Trophoblast cell (in vitro differentiated cells and primary cell): ENCODE measurements around the gene MYO1D.

Experiments
- DNase-seq, 2 donors: peaks; one replicate each; pipeline ENCODE4 v3.0.0-alpha.2; 2016
- H2AFZ ChIP-seq: 2 replicates; pipeline ENCODE4 v1.6.1; 2013; ENCODE audit warnings: low read length, moderate library complexity, mild to moderate bottlenecking; ENCODE audit not compliant: insufficient read depth, poor library complexity
- H2AK5ac ChIP-seq: 2 replicates; pipeline ENCODE4 v1.6.1; 2013; ENCODE audit warnings: mild to moderate bottlenecking, low read length
- H2BK120ac ChIP-seq: 2 replicates; pipeline ENCODE4 v1.6.1; 2013; ENCODE audit warnings: low read length, mild to moderate bottlenecking, moderate library complexity; ENCODE audit not compliant: insufficient read depth, poor library complexity
- H2BK12ac ChIP-seq: 2 replicates; pipeline ENCODE4 v1.6.1; 2013; ENCODE audit warnings: mild to moderate bottlenecking, low read length, moderate library complexity
- H2BK5ac ChIP-seq: 2 replicates; pipeline ENCODE4 v1.6.1; 2013; ENCODE audit warnings: low read length, low read depth, moderate library complexity, mild to moderate bottlenecking; ENCODE audit not compliant: poor library complexity
- H3K14ac ChIP-seq: 2 replicates; pipeline ENCODE4 v1.6.1; 2013; ENCODE audit warnings: mild to moderate bottlenecking, low read length
- H3K18ac ChIP-seq: 2 replicates; pipeline ENCODE4 v1.6.1; 2013; ENCODE audit warnings: mild to moderate bottlenecking, low read length
- H3K23ac ChIP-seq: 2 replicates; pipeline ENCODE4 v1.6.1; 2013; ENCODE audit warnings: low read length
- H3K27ac ChIP-seq: 2 replicates; pipeline ENCODE4 v1.5.1; 2013; ENCODE audit warnings: low read depth, mild to moderate bottlenecking, inconsistent platforms, low read length, moderate library complexity
- H3K27me3 ChIP-seq: 2 replicates; pipeline ENCODE4 v1.6.1; 2013; ENCODE audit warnings: inconsistent platforms, mild to moderate bottlenecking, low read length, moderate library complexity; ENCODE audit not compliant: insufficient read depth
- H3K36me3 ChIP-seq, 2 experiments: 1 replicate in 1 of 2; 2 replicates in 1 of 2; pipeline ENCODE4 v1.6.1; 2013; ENCODE audit warnings: low read length in 2 of 2, mild to moderate bottlenecking in 2 of 2, moderate library complexity in 1 of 2; ENCODE audit not compliant: insufficient read depth in 2 of 2, control insufficient read depth in 1 of 2
- H3K4ac ChIP-seq: 2 replicates; pipeline ENCODE4 v1.6.1; 2013; ENCODE audit warnings: low read depth, mild to moderate bottlenecking, low read length, moderate library complexity
- H3K4me1 ChIP-seq, 2 experiments: 1 replicate in 1 of 2; 2 replicates in 1 of 2; pipeline ENCODE4 v1.6.1; 2013; ENCODE audit warnings: low read length in 2 of 2, mild to moderate bottlenecking in 2 of 2, moderate library complexity in 1 of 2; ENCODE audit not compliant: insufficient read depth in 2 of 2, control insufficient read depth in 1 of 2
- H3K4me2 ChIP-seq: 2 replicates; pipeline ENCODE4 v1.6.1; 2013; ENCODE audit warnings: inconsistent platforms, mild to moderate bottlenecking, low read length, moderate library complexity
- H3K4me3 ChIP-seq: 2 replicates; pipeline ENCODE4 v1.5.1; 2013; ENCODE audit warnings: mild to moderate bottlenecking, low read depth, low read length, inconsistent platforms
- H3K79me1 ChIP-seq: one replicate; pipeline ENCODE4 v1.6.1; 2013; ENCODE audit warnings: low read length
- H3K79me2 ChIP-seq: 2 replicates; pipeline ENCODE4 v1.6.1; 2013; ENCODE audit warnings: low read length, mild to moderate bottlenecking; ENCODE audit not compliant: control insufficient read depth, insufficient read depth, poor library complexity
- H3K9ac ChIP-seq: 2 replicates; pipeline ENCODE4 v1.6.1; 2013; ENCODE audit warnings: mild to moderate bottlenecking, low read length
- H3K9me3 ChIP-seq: 2 replicates; pipeline ENCODE4 v1.6.1; 2013; ENCODE audit warnings: low read depth, mild to moderate bottlenecking, control low read depth, inconsistent platforms, low read length; ENCODE audit not compliant: insufficient read depth
- H4K12ac ChIP-seq: 2 replicates; pipeline ENCODE4 v1.6.1; 2013; ENCODE audit warnings: low read depth, mild to moderate bottlenecking, low read length, moderate library complexity
- H4K8ac ChIP-seq: 2 replicates; pipeline ENCODE4 v1.6.1; 2013; ENCODE audit warnings: low read depth, mild to moderate bottlenecking, low read length, moderate library complexity
- H4K91ac ChIP-seq: one replicate; pipeline ENCODE4 v1.6.1; 2013; ENCODE audit warnings: low read depth, mild to moderate bottlenecking, low read length, moderate library complexity
- WGBS: extraction: QIAGEN DNeasy Blood & Tissue Kit; methylation state at CpG from one replicate; pipeline ENCODE4 v1.1.7; 2013; ENCODE audit warnings: missing lambda C conversion rate; ENCODE audit not compliant: insufficient read length, insufficient coverage; ENCODE audit errors: extremely low coverage; 5-methylcytosine and 5-hydroxymethylcytosine counted together

Gene MYO1D

GRCh38 chr17:32608267-32608666, 268.7 kb downstream of the MYO1D start:
- Histone ChIP-seq H2AFZ (no peak overlapping the region), H3K27me3 (no peaks in the 10 kb centered on the region), H2AK5ac (no peak overlapping the region), H3K9me3 (no peaks in the 10 kb centered on the region), H2BK120ac (no peak overlapping the region), H2BK12ac (no peak overlapping the region), H3K36me3 (no peaks in the 10 kb centered on the region), H3K14ac (no peak overlapping the region), H4K12ac (no peak overlapping the region), H4K91ac (no peak overlapping the region), H3K23ac (no peak overlapping the region), H3K4ac (no peak overlapping the region), H3K18ac (no peak overlapping the region), H3K79me1 (no peaks in the 10 kb centered on the region), H3K27ac (no peak overlapping the region), H3K4me1 (no peaks in the 10 kb centered on the region), H2BK5ac (no peak overlapping the region), H3K4me3 (no peak overlapping the region), H3K9ac (no peak overlapping the region), H3K79me2 (no peaks in the 10 kb centered on the region), H4K8ac (no peak overlapping the region), H3K4me2 (no peak overlapping the region)
- no peak for DNase-seq

DNA sequence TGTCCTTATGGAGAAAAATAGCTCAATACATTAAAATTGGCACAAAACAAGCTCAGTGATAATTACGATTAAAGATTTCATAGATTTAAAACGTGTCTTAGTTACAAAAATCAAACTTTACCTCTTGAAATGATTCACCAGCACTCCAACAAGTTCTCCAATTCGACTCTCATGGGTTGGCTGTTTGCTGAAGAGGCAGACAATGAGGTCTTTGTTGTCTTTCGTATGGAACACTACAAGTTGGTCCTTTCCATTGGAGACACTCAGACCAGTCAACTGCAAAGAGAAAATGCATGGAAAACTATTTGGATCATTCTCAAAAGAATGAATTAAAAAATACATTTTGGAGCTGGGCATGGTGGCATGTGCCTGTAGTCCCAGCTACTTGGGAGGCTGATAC, 272.0 kb downstream of the MYO1D start:
- DNase-seq = no peak
- Histone ChIP-seq H3K4me3 (no peak overlapping the region), H3K4ac (no peak overlapping the region), H2BK5ac (no peak overlapping the region), H4K8ac (no peak overlapping the region), H3K4me1 (no peaks in the 10 kb centered on the region), H3K79me1 (no peaks in the 10 kb centered on the region), H3K27ac (no peak overlapping the region), H3K79me2 (no peaks in the 10 kb centered on the region), H2AK5ac (no peak overlapping the region), H2AFZ (no peak overlapping the region), H3K27me3 (no peaks in the 10 kb centered on the region), H4K12ac (no peak overlapping the region), H3K14ac (no peak overlapping the region), H2BK12ac (no peak overlapping the region), H3K23ac (no peak overlapping the region), H3K18ac (no peak overlapping the region), H3K36me3 (no peaks in the 10 kb centered on the region), H2BK120ac (no peak overlapping the region), H3K9ac (no peak overlapping the region), H3K4me2 (no peak overlapping the region), H3K9me3 (no peaks in the 10 kb centered on the region), H4K91ac (no peak overlapping the region)
- WGBS = no CpG with 5 or more reads among the region's 4 CpGs

DNA sequence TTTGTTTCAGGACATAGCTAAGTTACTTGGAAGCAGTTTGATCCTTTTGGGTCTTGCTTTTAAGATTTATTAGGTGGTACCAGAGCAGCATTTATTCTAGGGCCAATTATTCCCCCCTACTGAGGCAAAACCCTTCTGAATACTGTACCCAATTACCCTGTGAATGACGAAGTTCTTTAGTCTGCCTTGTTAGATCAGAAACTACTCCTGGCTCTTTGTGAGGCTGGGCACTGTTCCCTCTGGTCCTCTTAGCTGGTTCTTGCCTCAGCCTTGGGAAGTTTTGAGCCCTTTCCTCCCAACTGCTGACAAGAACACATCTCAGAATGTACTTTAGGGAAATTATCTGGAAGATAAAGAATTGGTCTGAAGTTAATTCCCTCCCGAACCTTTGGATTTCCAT, 274.5 kb downstream of the MYO1D start:
- no peak overlapping the region for H2AK5ac ChIP-seq
- H3K27me3 ChIP-seq = no peaks in the 10 kb centered on the region
- H3K79me1 ChIP-seq = no peaks in the 10 kb centered on the region

DNA sequence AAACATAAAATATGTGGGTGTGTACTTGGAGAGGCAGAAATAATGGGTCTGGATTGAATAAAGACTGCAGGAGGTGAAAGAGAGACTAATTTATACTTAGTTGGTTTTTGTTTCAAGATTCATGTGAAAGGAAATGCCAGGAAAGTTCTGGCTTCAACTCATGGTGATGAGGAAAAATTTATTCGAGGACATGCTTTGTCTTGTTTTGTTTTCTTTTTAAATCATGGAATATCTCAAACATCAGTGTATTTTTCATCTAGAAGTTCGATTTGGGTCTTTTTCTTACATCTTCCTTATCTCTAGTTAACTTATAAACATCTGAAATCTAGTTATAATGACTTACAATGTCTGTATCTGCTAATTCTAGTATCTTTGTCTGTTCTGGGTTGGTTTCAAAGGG, 275.1 kb downstream of the MYO1D start:
- Histone ChIP-seq H3K27ac (no peak overlapping the region), H3K23ac (no peak overlapping the region), H3K79me1 (no peaks in the 10 kb centered on the region), H2BK12ac (no peak overlapping the region), H3K14ac (no peak overlapping the region), H2AFZ (no peak overlapping the region), H2BK120ac (no peak overlapping the region), H2AK5ac (no peak overlapping the region), H3K4me2 (no peak overlapping the region), H3K18ac (no peak overlapping the region), H2BK5ac (no peak overlapping the region), H3K9me3 (no peaks in the 10 kb centered on the region), H4K12ac (no peak overlapping the region), H3K9ac (no peak overlapping the region), H3K27me3 (no peaks in the 10 kb centered on the region), H3K4me1 (no peaks in the 10 kb centered on the region), H3K36me3 (no peaks in the 10 kb centered on the region), H3K4me3 (no peak overlapping the region), H4K91ac (no peak overlapping the region), H3K4ac (no peak overlapping the region), H4K8ac (no peak overlapping the region), H3K79me2 (no peaks in the 10 kb centered on the region)
- DNase-seq = no peak
- no CpG with 5 or more reads among the region's 2 CpGs for WGBS

More for the DNA sequence above, 274.5 kb downstream of the MYO1D start:
- no peak overlapping the region for H2BK5ac ChIP-seq
- no peak overlapping the region for H3K9ac ChIP-seq
- no CpG with 5 or more reads among the region's 2 CpGs for WGBS
- H2AFZ ChIP-seq = no peak overlapping the region
- no peak overlapping the region for H3K4me3 ChIP-seq
- H4K12ac ChIP-seq = no peak overlapping the region
- H3K36me3 ChIP-seq = no peaks in the 10 kb centered on the region
- DNase-seq = no peak
- H3K4me2 ChIP-seq = no peak overlapping the region
- H3K23ac ChIP-seq = no peak overlapping the region
- H3K9me3 ChIP-seq = no peaks in the 10 kb centered on the region
- H3K18ac ChIP-seq = no peak overlapping the region
- no peak overlapping the region for H3K14ac ChIP-seq
- no peak overlapping the region for H2BK12ac ChIP-seq
- H3K79me2 ChIP-seq = no peaks in the 10 kb centered on the region
- no peak overlapping the region for H4K8ac ChIP-seq
- no peak overlapping the region for H3K27ac ChIP-seq
- H3K4ac ChIP-seq = no peak overlapping the region
- H3K4me1 ChIP-seq = no peaks in the 10 kb centered on the region
- no peak overlapping the region for H2BK120ac ChIP-seq
- H4K91ac ChIP-seq = no peak overlapping the region
